HG02885 (cell line): ENCODE data around the gene EPN1.

ENCODE experiments used
- ATAC-seq: cut with Tn5 transposase; IDR thresholded peaks from one replicate; pipeline ENCODE4 v1.9.1; 2021; ENCODE audit warnings: mild to moderate bottlenecking; ENCODE audit not compliant: unreplicated experiment, poor library complexity

The EPN1 gene

GRCh38 chr19:55690769-55691545, 15.9 kb downstream of the EPN1 start:
- ATAC-seq: no peak

GRCh38 chr19:55691561-55692481, 16.8 kb downstream of the EPN1 start:
- no peak for ATAC-seq

- no peak for ATAC-seq
These were observed 17.7 kb downstream of the EPN1 start for GRCh38 chr19:55692681-55693081.

- no peak for ATAC-seq
These were observed 18.4 kb downstream of the EPN1 start for GRCh38 chr19:55693336-55693974.

- ATAC-seq: no peak
These were observed 19.2 kb downstream of the EPN1 start for GRCh38 chr19:55694241-55694655.

GRCh38 chr19:55694656-55695491, 19.8 kb downstream of the EPN1 start:
- no peak for ATAC-seq

GRCh38 chr19:55695511-55696290, 20.7 kb downstream of the EPN1 start:
- ATAC-seq: no peak

GRCh38 chr19:55696301-55697068, 21.5 kb downstream of the EPN1 start:
- no peak for ATAC-seq

GRCh38 chr19:55697069-55697440, 22.0 kb downstream of the EPN1 start:
- ATAC-seq: no peak

GRCh38 chr19:55697698-55698097, 22.7 kb downstream of the EPN1 start:
- no peak for ATAC-seq

- ATAC-seq: no peak
These were observed 23.2 kb downstream of the EPN1 start for GRCh38 chr19:55698256-55698655.

- ATAC-seq: no peak
These were observed 24.2 kb downstream of the EPN1 start for GRCh38 chr19:55699221-55699620.

- ATAC-seq: no peak
These were observed 25.8 kb downstream of the EPN1 start for GRCh38 chr19:55700813-55701212.

- no peak for ATAC-seq
These were observed 27.2 kb downstream of the EPN1 start for GRCh38 chr19:55702131-55702627.

GRCh38 chr19:55703790-55704215, 28.8 kb downstream of the EPN1 start:
- ATAC-seq: no peak

- ATAC-seq: no peak
These were observed 29.6 kb downstream of the EPN1 start for GRCh38 chr19:55704494-55705245.

GRCh38 chr19:55705972-55706371, 30.9 kb downstream of the EPN1 start:
- no peak for ATAC-seq

- ATAC-seq: no peak
These were observed 36.7 kb downstream of the EPN1 start for GRCh38 chr19:55711719-55712118.
